Stimulated activated CD4-positive, alpha-beta T cell treated with anti-CD3 and anti-CD28 coated beads, Interleukin-4, amount 100 ng/mL, for 4 hours (primary cell): ENCODE data around the gene TMEM42.
A peak's percentile ranks its signal among the peaks of the same experiment; 100 is the strongest.

Experiments used
- DNase-seq, 2 experiments: peaks; one replicate each; pipeline ENCODE4 v3.0.0-alpha.2; 2020

Gene TMEM42

GRCh38 chr3:44875596-44875995 lies 13.9 kb downstream of the TMEM42 start:
- DNase-seq: no peak

DNA sequence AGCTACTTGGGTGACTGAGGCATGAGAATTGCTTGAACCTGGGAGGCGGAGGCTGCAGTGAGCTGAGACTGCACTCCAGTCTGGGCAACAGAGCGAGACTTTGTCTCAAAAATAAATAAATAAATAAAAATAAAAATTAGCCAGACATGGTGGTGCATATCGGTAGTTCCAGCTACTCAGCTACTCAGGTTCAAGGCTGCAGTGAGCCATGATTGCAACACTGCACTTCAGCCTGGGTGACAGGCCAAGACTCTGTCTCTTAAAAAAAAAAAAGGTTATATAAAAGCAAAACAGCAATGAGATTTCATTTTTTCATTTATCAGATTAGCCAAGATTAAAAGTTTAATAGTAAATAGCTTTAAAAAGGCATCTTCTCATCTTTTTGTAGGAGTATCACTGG lies 15.6 kb downstream of the TMEM42 start:
- no peak for DNase-seq

GRCh38 chr3:44880284-44880683 lies 18.6 kb downstream of the TMEM42 start:
- no peak for DNase-seq

DNA sequence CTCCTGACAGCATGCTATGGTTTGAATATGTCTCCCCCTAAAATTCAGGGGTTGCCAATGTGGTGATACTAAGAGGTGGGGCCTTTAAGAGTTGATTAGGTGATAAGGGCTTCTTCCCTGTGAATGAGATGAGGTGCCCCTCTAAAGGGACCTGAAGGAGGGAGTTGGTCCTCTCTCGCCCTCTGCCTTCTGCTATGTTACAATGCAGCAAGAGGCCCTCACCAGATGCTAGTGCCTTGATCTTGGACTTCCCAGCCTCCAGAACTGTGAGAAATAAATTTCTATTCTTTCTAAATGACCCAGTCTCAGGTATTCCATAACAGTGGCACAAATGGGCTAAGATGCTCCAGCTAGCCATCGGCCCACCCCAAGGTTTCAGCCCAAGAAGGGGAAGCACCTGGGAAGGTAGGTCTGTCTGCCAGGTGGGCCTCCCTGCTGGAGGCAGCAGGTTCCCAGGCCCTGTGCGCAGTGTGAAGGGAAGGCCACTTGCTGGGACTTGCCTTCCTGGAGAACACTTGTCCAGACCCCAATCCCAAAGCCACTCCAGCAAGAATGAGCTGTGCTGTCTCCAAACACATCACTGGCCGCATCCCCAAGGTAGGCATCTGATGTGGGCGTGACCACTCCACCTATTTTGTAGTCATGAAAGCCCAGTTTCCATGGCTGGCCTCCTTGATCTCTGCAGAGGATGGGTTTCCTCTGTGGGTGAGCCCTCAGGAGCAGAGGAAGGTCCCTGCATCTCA lies 21.7 kb downstream of the TMEM42 start:
- DNase-seq: no peak

DNA sequence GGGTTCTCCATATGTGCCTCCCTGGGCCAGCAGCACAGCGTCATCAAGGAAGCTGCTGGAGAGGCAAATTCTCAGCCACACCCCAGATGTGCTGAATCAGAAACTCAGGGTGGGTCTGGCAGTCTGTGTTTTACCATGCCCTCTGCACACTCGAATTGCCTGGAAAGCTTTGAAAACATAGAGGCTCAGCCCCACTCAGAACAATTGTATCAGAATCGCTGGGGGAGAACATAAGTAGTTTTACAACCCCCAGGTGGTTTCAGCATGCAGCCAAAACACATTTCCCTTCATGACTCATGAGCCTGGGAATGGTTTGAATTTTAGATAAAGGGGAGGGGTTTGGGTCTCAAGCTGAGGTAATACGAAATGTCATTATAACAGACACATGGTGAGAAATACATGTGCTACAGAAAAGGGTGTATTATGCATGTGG lies 22.3 kb downstream of the TMEM42 start:
- no peak for DNase-seq

DNA sequence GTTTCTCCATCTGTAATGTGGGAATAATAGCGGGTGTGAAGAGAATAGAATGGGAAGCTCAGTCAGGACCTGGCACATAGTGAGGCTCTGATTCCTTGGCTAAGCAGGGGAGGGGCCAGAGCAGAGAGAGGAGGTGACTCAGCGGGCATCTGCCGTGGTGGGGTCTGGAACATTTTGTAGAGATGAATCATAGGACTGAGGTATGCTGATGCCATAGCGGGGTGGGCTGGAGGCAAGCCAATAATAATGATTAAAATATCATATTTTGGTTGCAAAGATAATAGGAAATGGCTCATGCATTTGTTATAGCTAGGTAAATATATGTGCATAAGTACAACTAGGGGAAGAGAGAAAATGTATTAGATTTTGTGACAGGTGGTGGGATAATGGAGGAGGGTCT lies 23.9 kb downstream of the TMEM42 start:
- DNase-seq: no peak

DNA sequence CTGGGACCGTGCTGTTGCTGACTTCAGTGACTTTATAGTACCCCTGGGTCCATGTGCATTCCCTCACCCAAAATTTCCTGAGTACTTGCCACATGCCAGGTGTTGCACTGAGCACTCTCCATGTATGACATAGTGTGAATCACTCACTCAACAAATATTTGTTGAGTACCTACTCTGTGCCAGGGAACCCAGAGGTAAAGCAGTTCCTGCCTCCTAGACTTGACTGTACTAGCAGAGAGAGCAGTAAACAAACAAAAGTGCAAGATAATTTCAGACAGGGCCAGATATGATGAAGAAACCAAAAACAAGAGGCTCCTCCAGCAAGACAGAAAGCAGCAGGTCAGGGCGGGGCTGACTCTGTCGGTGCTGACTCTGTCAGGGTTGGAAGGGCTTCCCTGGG lies 24.8 kb downstream of the TMEM42 start:
- DNase-seq: no peak

DNA sequence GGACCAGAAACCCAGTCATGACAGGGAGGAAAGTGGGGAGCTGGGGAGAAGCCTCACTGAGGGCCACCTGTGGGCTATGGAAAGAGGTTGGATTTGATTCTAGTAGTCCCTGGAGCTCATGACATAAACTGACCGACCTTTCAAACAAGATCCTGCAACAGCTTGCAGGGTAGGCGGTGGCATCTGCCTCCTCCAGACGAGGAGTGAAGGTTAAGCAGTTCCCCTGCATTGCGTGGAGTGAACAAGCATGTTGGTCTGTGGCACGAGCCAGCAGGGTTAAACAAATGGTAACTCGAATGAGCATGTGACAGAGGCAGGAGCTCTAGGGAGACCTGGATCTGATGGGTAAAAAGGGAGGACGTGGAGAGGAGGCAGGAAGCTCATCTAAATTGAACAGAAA lies 25.4 kb downstream of the TMEM42 start:
- DNase-seq: no peak

- DNase-seq: no peak
Observed at GRCh38 chr3:44890258-44890657, 28.5 kb downstream of the TMEM42 start.

DNA sequence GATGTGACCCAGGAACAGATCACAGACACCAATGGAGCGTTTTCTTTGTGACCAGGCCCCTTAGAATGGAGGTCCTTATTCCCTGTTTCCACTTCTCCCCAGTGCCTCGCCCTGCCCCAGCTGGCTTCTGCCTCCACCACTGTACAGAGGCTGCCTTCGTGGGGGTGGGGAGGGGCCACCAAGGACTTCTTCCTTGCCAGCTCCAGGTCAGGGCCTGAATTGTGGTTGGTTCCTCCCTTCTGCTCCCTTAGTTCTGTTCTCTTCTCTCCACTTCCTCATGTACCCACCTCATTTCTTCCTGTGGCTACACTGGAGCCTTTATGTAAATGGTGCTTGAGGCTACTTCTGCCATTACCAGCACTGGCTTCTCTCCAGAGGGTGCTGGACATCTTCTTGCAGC lies 29.1 kb downstream of the TMEM42 start:
- no peak for DNase-seq

DNA sequence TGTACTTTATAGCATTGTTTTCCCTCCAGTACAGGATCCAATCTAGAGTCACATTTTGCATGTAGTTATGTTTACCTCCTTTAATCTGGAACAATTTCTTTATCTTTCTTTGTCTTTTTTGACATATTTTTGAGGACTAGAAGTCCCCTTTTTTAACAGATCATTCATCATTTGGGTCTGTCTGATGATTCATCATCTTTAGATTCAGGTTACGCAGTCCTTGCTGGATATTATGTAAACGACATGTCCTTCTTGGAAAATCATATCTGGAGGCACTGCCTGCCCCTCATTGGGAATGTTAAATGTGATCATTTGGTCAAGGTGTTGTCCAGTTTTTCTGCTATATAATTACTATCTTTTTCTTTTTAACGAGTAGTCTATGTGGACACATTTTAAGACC lies 31.0 kb downstream of the TMEM42 start:
- DNase-seq: no peak

- no peak for DNase-seq
Observed at GRCh38 chr3:44893097-44893496, 31.4 kb downstream of the TMEM42 start.

DNA sequence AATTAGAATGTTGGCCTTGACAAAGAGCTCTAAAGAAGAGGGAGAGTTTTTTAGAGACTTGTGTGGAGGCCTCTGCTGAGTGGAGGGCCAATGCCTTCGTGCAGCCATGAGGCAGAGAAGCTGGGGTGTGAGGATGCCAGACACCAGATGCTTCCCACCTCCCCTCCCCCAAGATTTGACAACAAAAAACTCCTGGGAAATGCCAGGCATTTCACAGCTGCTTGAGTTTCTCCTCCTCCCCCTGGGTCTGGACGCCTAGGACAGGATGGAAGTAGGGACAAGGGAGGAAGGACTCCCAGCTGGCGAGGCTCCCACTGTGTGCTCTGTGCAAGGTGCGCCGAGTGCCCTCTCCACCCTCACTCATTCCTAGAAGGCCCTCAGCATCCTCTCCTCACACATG lies 32.8 kb downstream of the TMEM42 start:
- DNase-seq: no peak

DNA sequence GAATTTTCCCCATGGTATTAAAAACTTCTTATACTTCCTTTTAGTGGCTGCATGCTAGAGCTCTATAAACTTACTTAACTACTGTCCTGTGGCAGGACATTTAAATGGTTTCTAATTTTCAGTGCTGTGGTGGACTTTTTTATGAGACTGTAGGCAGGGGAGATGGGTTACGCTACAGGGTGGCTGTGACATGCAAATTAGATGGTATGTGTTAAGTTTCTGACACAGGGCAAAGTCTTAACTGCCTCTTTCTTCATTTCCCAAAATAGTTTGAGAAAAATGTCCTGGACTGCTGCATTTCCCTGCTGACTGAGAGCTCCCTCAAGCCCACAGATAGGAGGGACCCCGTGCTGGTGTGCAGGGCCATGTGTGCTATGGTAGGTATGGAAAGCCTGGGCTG lies 34.7 kb downstream of the TMEM42 start:
- no peak for DNase-seq

- no peak for DNase-seq
Observed at GRCh38 chr3:44899683-44900367, 38.1 kb downstream of the TMEM42 start.

- no peak for DNase-seq
Observed at GRCh38 chr3:44902628-44903027, 40.9 kb downstream of the TMEM42 start.

DNA sequence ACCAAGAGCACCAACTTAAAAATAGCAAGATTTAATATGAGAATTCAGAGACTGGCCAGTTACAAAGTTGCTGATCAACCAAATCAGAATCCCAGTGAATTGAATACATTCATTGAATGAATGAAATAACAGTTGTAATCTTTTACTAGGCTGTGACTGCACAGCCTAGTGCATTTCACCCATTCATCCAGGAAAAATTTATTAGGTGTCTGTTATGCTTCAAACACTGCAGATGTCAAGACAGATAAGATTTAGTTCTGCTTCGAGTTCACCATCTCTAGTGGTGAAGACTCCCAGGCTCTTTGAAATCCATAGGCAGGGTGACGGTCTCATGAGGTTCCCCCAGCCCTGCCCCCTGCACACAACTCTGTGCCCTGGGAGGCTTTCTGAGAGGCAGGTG lies 41.6 kb downstream of the TMEM42 start:
- no peak for DNase-seq

DNA sequence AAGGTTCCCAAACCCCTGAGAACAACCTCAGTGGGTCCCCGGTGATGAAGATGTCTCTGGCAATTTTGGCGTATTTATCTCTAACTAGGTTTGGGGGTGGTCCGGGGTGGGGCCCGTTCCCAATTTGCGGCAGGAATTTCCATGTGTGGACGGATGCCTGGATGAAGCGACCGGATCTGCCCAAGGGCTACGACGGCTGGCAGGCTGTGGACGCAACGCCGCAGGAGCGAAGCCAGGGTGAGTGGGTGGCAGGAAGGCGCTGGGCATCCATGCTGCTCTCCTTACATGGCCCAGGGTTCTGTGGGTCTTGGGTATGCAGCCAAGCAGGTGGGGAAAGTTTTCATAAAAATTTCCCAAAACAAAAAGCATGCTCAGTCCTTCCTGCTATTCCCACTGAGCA lies 42.0 kb downstream of the TMEM42 start:
- DNase-seq: no peak

DNA sequence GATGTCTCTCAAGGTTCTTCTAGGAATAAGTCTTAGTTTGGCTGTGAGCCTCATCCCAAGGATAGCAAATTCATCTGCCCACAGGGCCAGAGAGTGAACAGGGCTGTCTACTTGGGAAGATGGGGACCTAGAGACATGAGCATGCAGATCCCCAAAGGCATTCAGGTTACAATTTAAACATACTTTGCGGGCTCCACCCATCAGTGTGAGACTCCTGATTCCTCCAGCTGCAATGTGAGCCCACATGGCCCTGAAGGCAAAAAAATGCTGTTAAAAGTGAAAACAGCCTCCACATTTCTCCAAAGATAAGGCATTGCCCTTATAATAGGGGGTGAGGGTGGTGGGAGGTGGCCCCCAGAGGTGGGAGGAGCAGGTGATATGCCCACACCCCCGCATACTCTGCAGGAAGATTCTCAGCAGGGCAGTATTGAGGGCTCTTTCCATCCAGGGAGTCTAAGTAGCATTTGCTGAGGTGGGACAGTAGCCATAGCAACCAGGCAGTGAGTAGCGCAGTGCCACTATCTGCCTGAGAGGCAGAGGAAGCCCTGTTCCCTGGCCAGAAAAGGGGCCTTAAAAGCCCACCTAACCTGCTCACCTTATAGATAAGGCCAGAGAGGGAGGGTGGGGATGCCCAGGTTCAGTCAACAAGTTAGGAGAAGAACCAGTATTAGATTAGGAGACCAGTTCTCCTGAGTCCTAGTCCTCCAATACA lies 43.9 kb downstream of the TMEM42 start:
- no peak for DNase-seq

DNA sequence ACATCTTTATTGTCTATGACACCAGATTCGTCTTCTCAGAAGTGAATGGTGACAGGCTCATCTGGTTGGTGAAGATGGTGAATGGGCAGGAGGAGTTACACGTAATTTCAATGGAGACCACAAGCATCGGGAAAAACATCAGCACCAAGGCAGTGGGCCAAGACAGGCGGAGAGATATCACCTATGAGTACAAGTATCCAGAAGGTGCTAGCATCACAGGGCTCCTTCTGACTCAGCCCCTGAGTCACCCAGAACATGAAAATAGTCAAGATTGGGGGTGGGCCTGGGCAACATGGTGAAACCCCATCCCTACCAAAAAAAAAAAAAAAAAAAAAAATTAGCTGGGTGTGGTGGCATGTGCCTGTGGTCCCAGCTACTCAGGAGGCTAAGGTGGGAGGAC lies 45.3 kb downstream of the TMEM42 start:
- peak in 1 of 2 experiments; percentile 7 for DNase-seq

DNA sequence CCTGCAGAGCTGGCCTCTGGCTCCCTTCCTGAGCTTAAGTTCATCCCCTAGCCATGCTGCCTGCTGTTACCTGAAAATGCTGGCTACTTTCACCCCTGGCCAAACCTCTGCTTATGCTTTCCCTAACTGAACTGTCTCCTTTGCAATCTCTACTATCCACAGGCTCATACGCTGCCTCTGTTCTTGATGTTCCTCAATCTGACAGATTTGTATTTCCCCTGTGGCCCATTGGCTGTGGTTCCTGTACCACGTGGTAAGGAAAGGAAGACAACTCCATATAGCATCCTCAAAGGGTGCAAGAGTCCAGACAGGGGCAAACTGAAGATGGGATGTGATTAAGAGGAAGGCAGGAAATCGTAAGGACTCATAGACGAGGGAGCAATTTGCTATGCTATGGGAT lies 45.9 kb downstream of the TMEM42 start:
- no peak for DNase-seq

DNA sequence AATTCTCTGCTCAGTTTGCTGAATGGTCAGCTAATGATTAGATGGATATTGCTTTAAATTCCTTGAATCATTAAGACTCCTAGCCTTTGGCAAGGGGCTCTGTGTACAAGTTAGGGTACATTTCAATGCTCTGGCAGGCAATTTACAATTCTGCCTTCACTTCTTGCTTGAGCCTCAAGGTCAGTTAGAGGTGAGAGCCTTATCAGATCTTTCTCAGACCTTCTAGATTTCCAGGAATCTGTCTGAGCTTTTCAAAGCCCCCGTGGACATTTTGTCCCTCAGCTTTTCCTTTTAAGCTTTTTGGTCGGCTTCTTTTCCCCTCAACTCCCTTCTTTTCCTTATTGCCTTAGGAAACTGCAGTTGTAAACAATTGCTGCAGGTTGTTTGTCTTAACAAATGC lies 47.4 kb downstream of the TMEM42 start:
- DNase-seq: no peak

GRCh38 chr3:44910693-44911092 lies 49.0 kb downstream of the TMEM42 start:
- no peak for DNase-seq

DNA sequence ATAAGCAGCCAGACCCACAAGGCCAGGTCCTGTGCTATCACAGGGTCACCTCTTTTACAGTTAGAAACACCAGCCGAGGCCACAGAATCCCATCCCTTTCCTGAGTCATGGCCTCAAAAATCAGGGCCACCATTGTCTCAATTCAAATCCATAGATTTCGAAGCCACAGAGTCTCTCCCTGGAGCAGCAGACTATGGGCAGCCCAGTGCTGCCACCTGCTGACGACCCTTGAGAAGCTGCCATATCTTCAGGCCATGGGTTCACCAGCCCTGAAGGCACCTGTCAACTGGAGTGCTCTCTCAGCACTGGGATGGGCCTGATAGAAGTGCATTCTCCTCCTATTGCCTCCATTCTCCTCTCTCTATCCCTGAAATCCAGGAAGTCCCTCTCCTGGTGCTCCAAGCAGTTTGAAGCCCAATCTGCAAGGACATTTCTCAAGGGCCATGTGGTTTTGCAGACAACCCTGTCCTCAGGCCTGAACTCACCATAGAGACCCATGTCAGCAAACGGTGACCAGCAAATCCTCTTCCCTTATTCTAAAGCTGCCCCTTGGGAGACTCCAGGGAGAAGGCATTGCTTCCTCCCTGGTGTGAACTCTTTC lies 52.3 kb downstream of the TMEM42 start:
- DNase-seq: peak; percentile 53 to 66
